Sigmoid colon (tissue), 7 donors: ENCODE results near the gene IL12RB2. TPM values are rescaled to one million over a fixed set of nuclear protein-coding genes. Genes with fewer than 3 reads are reported as not detected.

ENCODE experiments used
- DNase-seq: peaks from one replicate; pipeline ENCODE4 v3.0.0-alpha.2; 2019
- H3K27ac ChIP-seq, 4 donors: fragments of 200-600 bp; sonication (generic); one replicate each; pipeline ENCODE4 v1.5.1; 2016 to 2019; ENCODE audit warnings: mild to moderate bottlenecking in 1 of 4
- H3K27me3 ChIP-seq, 3 donors: fragments of 200-600 bp; sonication (generic); one replicate each; pipeline ENCODE4 v1.5.1; 2019; ENCODE audit warnings: mild to moderate bottlenecking in 1 of 3
- H3K36me3 ChIP-seq, 4 donors: fragments of 200-600 bp; sonication (generic); one replicate each; pipeline ENCODE4 v1.5.1; 2016 to 2019
- H3K4me1 ChIP-seq, 4 donors: fragments of 200-600 bp; sonication (generic); one replicate each; pipeline ENCODE4 v1.5.1; 2017 to 2019
- H3K4me3 ChIP-seq, 4 donors: fragments of 200-600 bp; sonication (generic); one replicate each; pipeline ENCODE4 v1.5.1; 2017 to 2019; ENCODE audit warnings: mild to moderate bottlenecking in 2 of 4, moderate library complexity in 1 of 4
- H3K9me3 ChIP-seq, 4 donors: fragments of 200-600 bp in 3 of 4; sonication (generic) in 3 of 4; one replicate each; pipeline versions ENCODE4 v1.5.1 to v1.6.1; 2013 to 2019
- EP300 ChIP-seq, 4 donors: sonication (generic); formaldehyde crosslinking; IDR thresholded peaks; one replicate each; pipeline ENCODE4 v1.6.1; 2017; ENCODE audit warnings: antibody characterized with exemption in 4 of 4
- POLR2A ChIP-seq, 2 donors: fragments of 450-650 bp; IDR thresholded peaks; one replicate each; pipeline ENCODE4 v1.6.1; 2016; ENCODE audit warnings: antibody characterized with exemption in 2 of 2, mild to moderate bottlenecking in 2 of 2, moderate library complexity in 2 of 2
- POLR2AphosphoS5 ChIP-seq, 4 donors: sonication (generic); formaldehyde crosslinking; IDR thresholded peaks; one replicate each; pipeline ENCODE4 v1.6.1; 2017; ENCODE audit warnings: antibody characterized with exemption in 4 of 4
- WGBS, 2 donors: extraction: QIAGEN DNeasy Blood & Tissue Kit; methylation state at CpG; one replicate each; pipeline ENCODE4 v1.1.7; 2013; 5-methylcytosine and 5-hydroxymethylcytosine counted together
- intact Hi-C: fragments of 100-400 bp; cut with DNase I; formaldehyde crosslinking; loops from one replicate; pipeline ENCODE4 v1.15.1; 2023
- polyA plus RNA-seq, 3 donors: library from polyadenylated mRNA; stranded (reverse); fragments of 200-250 nt; gene quantifications; one replicate each; pipeline ENCODE4 v1.2.3, GENCODE V29; 2013
- total RNA-seq, 4 donors: library from RNA; depleted of rRNA; stranded (reverse); fragments of >200 nt; gene quantifications; one replicate each; pipeline ENCODE4 v1.1.0, GENCODE V29; 2016
- TF ChIP-seq, protein P1 (sequence below), 4 experiments: fragments of 450-650 bp in 3 of 4; fragments of 200-600 bp in 1 of 4; IDR thresholded peaks; one replicate each; pipeline ENCODE4 v1.5.1; 2016 to 2019; ENCODE audit warnings: antibody characterized with exemption in 4 of 4, mild to moderate bottlenecking in 3 of 4, moderate library complexity in 2 of 4
- donor health status: healthy with polysubstance abuse.
- donor health status: Bipolar disorder and iron deficiency.
- donor health status: healthy.

IL12RB2 gene
- total and polyA plus RNA-seq, 7 donors, result 0.99 to 2.1 (median 1.3) TPM; not detected in 3

DNA sequence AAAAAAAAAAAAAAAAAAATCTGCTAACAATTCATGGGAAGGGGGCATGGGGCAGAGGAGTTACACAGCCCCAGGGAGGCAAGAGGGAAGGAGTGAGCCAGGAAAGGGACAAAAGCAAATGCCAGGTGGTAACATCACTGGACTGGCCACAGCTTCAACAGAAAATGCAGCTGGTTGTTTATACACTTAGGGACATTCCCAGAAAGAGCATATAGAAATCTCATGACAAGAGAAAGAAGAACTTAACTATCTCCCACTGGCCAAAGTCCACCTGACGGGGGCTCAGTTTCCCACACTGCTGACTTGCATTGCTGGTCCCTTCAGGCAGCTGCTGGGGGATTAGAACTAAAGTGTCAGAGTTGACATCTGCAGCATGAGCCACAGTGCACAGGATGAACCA is 14.8 kb downstream of the IL12RB2 start:
- 90 to 93% methylated on average over 1 of the region's 1 CpG for WGBS, 2 donors
- TF ChIP-seq POLR2A (IDR thresholded peaks at IDR 0.05) (no peak), EP300 (IDR thresholded peaks at IDR 0.05) (no peak), POLR2AphosphoS5 (IDR thresholded peaks at IDR 0.05) (no peak)
- TF ChIP-seq, protein P1, sequence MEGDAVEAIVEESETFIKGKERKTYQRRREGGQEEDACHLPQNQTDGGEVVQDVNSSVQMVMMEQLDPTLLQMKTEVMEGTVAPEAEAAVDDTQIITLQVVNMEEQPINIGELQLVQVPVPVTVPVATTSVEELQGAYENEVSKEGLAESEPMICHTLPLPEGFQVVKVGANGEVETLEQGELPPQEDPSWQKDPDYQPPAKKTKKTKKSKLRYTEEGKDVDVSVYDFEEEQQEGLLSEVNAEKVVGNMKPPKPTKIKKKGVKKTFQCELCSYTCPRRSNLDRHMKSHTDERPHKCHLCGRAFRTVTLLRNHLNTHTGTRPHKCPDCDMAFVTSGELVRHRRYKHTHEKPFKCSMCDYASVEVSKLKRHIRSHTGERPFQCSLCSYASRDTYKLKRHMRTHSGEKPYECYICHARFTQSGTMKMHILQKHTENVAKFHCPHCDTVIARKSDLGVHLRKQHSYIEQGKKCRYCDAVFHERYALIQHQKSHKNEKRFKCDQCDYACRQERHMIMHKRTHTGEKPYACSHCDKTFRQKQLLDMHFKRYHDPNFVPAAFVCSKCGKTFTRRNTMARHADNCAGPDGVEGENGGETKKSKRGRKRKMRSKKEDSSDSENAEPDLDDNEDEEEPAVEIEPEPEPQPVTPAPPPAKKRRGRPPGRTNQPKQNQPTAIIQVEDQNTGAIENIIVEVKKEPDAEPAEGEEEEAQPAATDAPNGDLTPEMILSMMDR (IDR thresholded peaks at IDR 0.05), result no peak
- Histone ChIP-seq H3K4me3 (no peak overlapping the region), H3K27ac (no peak overlapping the region), H3K4me1 (peaks cover 0 to 3% (median 0%) of the 10 kb centered on the region in 4 donors), H3K36me3 (no peaks in the 10 kb centered on the region), H3K9me3 (no peaks in the 10 kb centered on the region), H3K27me3 (no peaks in the 10 kb centered on the region)
- no peak for DNase-seq
- intact Hi-C loops, result no loop called here

DNA sequence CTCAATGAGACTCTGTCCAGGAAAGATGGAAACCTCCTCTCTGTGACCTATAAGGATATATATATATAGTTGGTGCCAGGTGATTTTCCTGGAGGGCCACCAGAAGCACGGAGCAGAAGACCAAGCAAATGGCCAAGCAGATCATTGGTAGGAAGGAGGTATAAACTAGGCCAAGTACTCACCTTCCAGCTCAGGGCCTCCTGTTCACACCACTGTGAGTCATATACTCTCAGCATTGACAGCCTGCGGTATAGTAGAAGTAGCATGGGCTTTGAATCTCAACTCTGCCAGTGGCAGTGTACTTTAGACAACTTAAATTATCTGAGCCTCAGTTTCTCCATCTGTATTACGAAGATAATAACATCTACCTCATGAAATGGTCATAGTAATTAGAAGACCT is 15.4 kb downstream of the IL12RB2 start:
- WGBS, 2 donors, result 95 to 96% methylated on average over 3 of the region's 3 CpGs

DNA sequence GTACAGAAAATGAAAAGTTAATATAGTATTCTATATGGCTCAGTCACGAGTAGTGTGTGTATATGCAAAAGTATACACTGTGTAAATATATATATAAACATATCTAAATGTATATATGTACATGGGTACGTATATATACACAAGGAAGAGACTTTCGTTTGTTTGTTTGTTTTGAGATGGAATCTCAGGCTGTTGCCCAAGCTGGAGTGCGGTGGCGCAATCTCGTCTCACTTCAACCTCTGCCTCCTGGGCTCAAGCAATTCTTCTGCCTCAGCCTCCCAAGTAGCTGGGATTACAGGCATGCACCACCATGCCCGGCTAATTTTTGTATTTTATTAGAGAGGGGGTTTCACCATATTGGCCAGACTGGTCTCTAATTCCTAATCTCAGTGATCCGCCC is 16.4 kb downstream of the IL12RB2 start:
- 88 to 91% methylated on average over 8 of the region's 8 CpGs for WGBS, 2 donors
- no peaks in the 10 kb centered on the region for H3K9me3 ChIP-seq
- intact Hi-C loops, result no loop called here

More for the DNA sequence above, 15.4 kb downstream of the IL12RB2 start:
- Histone ChIP-seq H3K4me1 (peaks cover 0 to 3% (median 0%) of the 10 kb centered on the region in 4 donors), H3K27me3 (no peaks in the 10 kb centered on the region), H3K9me3 (no peaks in the 10 kb centered on the region), H3K27ac (no peak overlapping the region), H3K4me3 (no peak overlapping the region), H3K36me3 (no peaks in the 10 kb centered on the region)
- intact Hi-C loops, result no loop called here
- TF ChIP-seq POLR2A (IDR thresholded peaks at IDR 0.05) (no peak), POLR2AphosphoS5 (IDR thresholded peaks at IDR 0.05) (no peak), EP300 (IDR thresholded peaks at IDR 0.05) (no peak)
- TF ChIP-seq, protein P1 (IDR thresholded peaks at IDR 0.05), result no peak
- DNase-seq, result no peak

DNA sequence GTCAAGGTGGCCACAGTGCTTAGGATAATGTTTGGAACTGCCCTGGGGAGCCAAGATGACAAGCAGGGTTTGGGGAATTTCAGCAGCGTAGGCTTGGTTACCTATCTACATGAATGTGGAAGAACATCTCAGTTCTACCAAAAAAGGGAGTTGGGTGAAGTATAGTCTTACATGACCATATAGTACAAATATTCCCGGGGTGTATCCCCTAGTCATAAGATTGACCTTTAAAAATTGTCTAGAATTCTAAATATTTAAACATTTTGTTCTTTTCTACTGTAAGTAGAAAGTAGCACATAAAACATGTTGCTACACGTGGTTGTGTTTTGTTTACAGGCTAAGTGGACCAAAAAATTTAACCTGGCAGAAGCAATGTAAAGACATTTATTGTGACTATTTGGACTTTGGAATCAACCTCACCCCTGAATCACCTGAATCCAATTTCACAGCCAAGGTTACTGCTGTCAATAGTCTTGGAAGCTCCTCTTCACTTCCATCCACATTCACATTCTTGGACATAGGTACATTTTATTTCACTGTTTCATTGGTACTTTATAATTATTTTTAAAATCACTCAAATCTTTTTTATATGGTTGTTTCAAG is 20.3 kb downstream of the IL12RB2 start:
- no peak for TF ChIP-seq POLR2AphosphoS5 (IDR thresholded peaks at IDR 0.05)
- TF ChIP-seq, protein P1 (IDR thresholded peaks at IDR 0.05), result no peak
- no peak for TF ChIP-seq EP300 (IDR thresholded peaks at IDR 0.05)
- TF ChIP-seq POLR2A (IDR thresholded peaks at IDR 0.05), result no peak
- H3K36me3 ChIP-seq, result no peaks in the 10 kb centered on the region
- H3K27ac ChIP-seq, result no peak overlapping the region
- H3K4me3 ChIP-seq, result no peak overlapping the region
- no peak for DNase-seq
- H3K27me3 ChIP-seq, result no peaks in the 10 kb centered on the region
- intact Hi-C loops, result no loop called here
- H3K9me3 ChIP-seq, result no peaks in the 10 kb centered on the region
- 62 to 77% methylated on average over 3 of the region's 3 CpGs for WGBS, 2 donors
- no peaks in the 10 kb centered on the region for H3K4me1 ChIP-seq

More for the DNA sequence above, 16.4 kb downstream of the IL12RB2 start:
- TF ChIP-seq, protein P1 (IDR thresholded peaks at IDR 0.05), result no peak
- TF ChIP-seq POLR2A (IDR thresholded peaks at IDR 0.05) (no peak), POLR2AphosphoS5 (IDR thresholded peaks at IDR 0.05) (no peak), EP300 (IDR thresholded peaks at IDR 0.05) (no peak)
- Histone ChIP-seq H3K27me3 (no peaks in the 10 kb centered on the region), H3K4me1 (peaks cover 0 to 3% (median 0%) of the 10 kb centered on the region in 4 donors), H3K4me3 (no peak overlapping the region), H3K36me3 (no peaks in the 10 kb centered on the region), H3K27ac (no peak overlapping the region)
- no peak for DNase-seq
